PC-9 (cell line): ENCODE measurements around the gene INHBB.

Experiments
- EZH2 ChIP-seq: fragments of 200-600 bp; sonication (generic); IDR thresholded peaks from 2 replicates; pipeline ENCODE4 v1.8.0; 2017; ENCODE audit warnings: antibody characterized with exemption, low read depth
- TF ChIP-seq, protein P1 (sequence below): fragments of 200-600 bp; sonication (generic); conservative IDR thresholded peaks from 2 replicates; pipeline ENCODE4 v1.6.1; 2017; ENCODE audit warnings: mixed run types, antibody characterized with exemption, mild to moderate bottlenecking, moderate library complexity

GRCh38 chr2:120323214-120323613 is 22.7 kb upstream of the INHBB start:
- TF ChIP-seq, protein P1, sequence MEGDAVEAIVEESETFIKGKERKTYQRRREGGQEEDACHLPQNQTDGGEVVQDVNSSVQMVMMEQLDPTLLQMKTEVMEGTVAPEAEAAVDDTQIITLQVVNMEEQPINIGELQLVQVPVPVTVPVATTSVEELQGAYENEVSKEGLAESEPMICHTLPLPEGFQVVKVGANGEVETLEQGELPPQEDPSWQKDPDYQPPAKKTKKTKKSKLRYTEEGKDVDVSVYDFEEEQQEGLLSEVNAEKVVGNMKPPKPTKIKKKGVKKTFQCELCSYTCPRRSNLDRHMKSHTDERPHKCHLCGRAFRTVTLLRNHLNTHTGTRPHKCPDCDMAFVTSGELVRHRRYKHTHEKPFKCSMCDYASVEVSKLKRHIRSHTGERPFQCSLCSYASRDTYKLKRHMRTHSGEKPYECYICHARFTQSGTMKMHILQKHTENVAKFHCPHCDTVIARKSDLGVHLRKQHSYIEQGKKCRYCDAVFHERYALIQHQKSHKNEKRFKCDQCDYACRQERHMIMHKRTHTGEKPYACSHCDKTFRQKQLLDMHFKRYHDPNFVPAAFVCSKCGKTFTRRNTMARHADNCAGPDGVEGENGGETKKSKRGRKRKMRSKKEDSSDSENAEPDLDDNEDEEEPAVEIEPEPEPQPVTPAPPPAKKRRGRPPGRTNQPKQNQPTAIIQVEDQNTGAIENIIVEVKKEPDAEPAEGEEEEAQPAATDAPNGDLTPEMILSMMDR: no peak
- TF ChIP-seq EZH2: no peak
